Left colon (tissue), 2 donors: Measurements from ENCODE around the gene MTHFD1L. TPM values are rescaled to one million over a fixed set of nuclear protein-coding genes. Genes with fewer than 3 reads are reported as not detected.

Source experiments
- ATAC-seq: fragments of 200-7000 bp; cut with Tn5 transposase; one replicate; pipeline ENCODE4 v1.9.1; 2020; ENCODE audit warnings: mild to moderate bottlenecking, moderate library complexity
- DNase-seq, 2 donors: peaks; one replicate each; pipeline ENCODE4 v3.0.0-alpha.2; 2020
- intact Hi-C, 2 donors: fragments of 100-400 bp; cut with DNase I in 1 of 2; cut with micrococcal nuclease in 1 of 2; formaldehyde crosslinking; loops; one replicate each; pipeline versions ENCODE4 v1.11.2 to v1.14.0; 2022; cut with DNase I, micrococcal nuclease
- total RNA-seq, 2 donors: library from RNA; stranded (reverse); fragmentation: NEBNext Ultra II Directional; extraction: Animal tissue kit (Norgen Biotek cat#: 25700); gene quantifications; one replicate each; pipeline ENCODE4 v1.2.1, GENCODE V29; 2021
- donor health status: DM: no; HTN: no; CAD: no.
- donor health status: DM: yes; HTN: yes; CAD: no.

Gene MTHFD1L
- total RNA-seq, 2 donors from 2014 or later = 5.1 to 10.9 TPM

DNA sequence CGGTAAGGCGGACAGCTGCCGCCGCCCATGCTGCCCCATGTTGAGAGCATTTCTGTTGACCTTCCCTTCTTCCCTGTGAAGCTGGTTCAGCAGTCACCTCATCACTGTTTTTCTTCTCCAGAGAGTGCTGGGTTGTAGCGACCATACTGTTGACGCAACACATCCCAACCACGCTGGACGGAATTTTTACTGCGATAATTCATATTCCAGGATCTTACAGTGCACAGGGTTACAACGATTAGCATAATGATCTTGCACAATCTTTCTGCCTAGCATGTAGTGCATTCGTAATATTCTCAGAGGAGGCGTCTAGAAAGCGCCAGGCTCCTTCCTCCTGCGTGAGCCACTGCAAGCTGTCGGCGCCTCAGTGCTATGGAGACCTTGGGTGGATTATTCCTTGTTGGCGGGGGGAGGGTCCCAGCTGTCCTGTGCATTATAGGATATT is 137.0 kb downstream of the MTHFD1L start:
- no peak for DNase-seq
- ATAC-seq = no peak
- intact Hi-C loops = no loop called here

DNA sequence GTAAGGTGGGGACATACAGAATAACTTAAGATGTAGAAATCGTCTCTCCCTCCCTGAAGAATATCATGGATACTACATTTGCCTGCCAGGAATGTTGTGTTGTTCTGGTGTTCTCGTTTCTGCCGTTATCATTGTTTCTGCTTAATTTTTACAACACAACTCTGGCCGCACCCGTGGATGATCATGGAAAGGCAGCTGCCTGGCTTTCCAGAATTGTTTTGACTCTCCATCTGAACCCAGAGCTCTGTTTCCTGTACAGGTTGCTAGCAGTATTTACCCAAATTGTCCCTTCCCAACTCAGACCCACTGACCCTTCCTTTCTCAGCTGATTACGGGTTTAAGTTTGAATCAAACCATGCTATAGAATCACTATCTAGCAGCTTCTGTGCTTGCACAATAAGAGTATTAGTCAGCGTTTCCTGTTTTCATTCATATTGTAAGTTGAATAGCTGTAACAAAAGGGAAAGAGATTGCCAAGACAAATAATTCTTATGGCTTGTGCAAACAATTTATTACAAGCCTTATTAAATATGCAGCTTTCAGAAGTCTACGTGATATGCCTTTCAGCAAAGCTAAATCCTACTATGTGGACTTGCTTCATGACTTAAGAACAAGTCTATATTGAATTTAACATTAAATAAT is 139.0 kb downstream of the MTHFD1L start:
- DNase-seq = no peak
- peak; percentile 88 for ATAC-seq
- intact Hi-C loops = no loop called here

DNA sequence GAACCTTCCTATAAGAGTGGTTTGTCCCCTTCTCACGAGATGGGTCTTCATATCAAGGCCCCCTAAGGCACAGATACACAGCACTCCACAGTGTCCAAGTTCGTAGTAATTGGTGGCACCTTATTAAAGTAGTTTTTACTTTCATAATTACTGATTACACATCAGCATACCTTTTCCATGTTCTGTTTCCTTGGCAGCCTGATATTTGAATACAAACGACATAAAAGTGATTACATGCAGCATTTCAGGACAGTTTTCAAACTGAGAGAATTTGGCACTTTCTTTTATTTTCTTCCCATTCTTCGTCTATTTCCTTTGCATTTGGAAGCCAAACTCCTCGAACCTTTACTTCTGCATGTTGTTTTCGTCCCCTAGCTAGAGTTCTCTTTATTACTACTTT is 139.7 kb downstream of the MTHFD1L start:
- no peak for DNase-seq
- ATAC-seq = no peak
- intact Hi-C loops = no loop called here

DNA sequence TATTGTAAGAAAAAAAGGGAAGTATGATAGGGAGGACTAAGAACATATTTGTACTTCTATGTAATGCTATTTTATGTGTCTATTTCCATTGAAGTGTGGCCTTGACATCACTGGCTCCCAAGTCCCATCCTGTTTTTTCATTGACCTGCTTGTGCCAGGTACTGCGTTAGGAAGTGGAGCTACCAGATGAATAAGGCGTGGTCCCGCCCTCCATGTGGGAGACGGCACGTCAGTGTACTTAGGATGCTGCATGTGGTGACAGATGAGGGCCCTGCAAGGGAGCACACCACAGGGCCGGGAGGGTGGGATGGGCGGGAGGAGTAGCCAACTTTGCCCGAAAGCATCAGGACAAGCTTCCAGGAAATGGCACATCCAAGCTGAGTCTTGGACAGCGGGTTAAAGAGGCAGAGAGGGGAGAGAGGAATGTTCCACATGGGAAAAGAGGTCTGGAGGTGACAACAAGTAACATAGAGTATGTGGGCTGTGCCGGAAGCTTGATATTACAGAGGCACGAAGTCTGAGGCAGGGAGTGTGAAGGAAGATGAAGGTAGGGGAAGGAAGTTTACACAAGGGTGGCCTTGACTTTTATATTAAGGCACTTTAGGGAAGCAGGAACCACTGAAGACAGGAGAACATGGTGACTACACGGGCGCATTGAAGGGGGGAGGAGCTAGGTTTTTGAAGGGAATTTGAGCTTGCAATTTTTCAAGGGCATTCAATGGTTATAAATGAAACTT is 140.6 kb downstream of the MTHFD1L start:
- intact Hi-C loops = no loop called here
- ATAC-seq (peak; percentile 38), DNase-seq (no peak)

DNA sequence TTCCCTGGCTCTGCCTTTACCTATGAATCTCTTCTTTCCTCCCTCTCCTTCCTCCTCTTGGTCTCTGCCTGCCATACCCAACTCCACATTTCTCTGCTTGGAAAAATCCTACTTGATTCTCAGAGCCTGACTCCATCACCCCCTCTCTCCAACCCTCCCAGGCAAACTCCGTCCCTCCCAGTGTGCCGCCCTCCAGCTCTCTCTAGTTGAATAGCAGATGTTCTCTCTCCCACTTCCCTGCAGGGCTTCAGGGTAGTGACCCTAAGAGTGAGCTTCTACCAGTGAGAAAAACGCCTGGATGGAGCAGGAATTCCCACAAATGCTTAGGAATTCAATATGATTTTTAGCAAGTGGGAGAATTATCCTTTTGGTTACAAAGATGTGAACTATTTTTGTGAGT is 141.6 kb downstream of the MTHFD1L start:
- DNase-seq (no peak), ATAC-seq (no peak)
- intact Hi-C loops = no loop called here

DNA sequence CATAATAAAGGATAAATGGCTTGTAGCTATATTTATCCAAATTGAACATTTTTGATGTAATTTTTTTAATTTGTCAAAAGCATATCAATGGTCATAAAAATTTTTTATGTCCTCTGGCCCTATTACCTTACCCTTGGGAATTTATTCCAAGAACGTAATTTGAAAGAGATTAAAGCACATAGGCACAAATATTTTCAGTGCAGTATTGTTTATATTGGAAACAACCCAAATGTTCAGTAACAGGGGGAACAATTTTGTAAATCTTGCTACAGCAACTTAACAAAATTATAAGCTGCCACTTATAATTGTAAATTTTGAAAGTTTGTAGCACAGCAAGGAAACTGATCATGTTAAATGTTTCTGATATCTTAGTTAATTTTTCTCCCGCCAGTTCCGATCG is 142.4 kb downstream of the MTHFD1L start:
- DNase-seq (no peak), ATAC-seq (no peak)
- intact Hi-C loops = no loop called here

DNA sequence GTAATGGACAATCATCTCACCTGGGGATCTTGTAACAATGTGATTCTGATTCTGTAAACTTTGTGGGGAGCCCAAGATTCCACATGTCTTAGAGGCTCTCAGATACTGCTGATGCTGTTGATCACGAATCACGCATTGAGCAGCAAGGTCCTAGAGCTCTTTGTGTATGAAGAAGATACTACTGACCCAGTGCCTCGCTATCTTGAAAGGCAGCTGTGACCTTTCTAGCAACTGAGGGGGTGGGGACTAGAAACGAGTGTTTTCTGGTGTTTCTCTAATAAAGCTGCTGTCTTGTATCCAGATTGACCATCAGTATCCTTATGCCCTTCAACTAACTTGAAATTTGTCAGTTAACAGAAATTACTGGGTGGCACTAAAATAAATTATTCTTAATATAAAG is 142.9 kb downstream of the MTHFD1L start:
- ATAC-seq = no peak
- intact Hi-C loops = no loop called here
- no peak for DNase-seq

DNA sequence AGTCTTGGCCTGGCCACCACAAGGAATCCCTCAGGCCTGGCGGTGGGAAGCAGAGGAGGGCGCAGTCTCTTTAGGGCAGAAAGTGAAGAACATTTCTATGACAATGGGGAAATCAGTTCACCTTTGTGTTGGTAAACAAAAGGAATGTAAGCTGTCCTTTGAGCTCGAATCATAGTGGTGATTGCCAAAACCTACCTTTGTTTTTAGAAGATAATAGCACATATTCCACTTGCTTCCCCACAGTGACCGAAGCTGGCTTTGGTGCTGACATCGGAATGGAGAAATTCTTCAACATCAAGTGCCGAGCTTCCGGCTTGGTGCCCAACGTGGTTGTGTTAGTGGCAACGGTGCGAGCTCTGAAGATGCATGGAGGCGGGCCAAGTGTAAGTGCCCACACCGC is 144.1 kb downstream of the MTHFD1L start:
- intact Hi-C loops = no loop called here
- DNase-seq = no peak
- no peak for ATAC-seq

DNA sequence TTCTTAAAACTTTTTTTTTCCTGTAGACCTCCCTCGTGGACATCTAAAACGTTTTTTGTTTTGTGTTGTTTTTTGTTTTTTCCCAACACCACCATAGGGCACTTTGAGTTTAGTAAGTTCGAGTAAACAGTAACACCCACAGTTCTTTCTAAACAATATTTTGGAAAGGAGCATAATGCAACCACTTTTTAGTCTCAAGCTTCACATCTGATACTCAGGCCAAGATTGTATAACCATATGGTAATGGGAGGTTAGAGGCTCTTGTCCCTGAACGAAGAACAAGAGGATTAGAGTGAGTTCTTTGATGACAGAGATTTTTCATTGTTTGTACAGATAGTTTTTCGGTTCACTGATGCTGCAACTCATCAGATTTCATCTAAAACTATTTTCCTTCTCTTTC is 144.6 kb downstream of the MTHFD1L start:
- intact Hi-C loops = loop anchor here (10.0 kb wide), 3 partner anchors 115 to 325 kb away; no protein-coding TSS in a partner anchor
- no peak for DNase-seq
- ATAC-seq = no peak

DNA sequence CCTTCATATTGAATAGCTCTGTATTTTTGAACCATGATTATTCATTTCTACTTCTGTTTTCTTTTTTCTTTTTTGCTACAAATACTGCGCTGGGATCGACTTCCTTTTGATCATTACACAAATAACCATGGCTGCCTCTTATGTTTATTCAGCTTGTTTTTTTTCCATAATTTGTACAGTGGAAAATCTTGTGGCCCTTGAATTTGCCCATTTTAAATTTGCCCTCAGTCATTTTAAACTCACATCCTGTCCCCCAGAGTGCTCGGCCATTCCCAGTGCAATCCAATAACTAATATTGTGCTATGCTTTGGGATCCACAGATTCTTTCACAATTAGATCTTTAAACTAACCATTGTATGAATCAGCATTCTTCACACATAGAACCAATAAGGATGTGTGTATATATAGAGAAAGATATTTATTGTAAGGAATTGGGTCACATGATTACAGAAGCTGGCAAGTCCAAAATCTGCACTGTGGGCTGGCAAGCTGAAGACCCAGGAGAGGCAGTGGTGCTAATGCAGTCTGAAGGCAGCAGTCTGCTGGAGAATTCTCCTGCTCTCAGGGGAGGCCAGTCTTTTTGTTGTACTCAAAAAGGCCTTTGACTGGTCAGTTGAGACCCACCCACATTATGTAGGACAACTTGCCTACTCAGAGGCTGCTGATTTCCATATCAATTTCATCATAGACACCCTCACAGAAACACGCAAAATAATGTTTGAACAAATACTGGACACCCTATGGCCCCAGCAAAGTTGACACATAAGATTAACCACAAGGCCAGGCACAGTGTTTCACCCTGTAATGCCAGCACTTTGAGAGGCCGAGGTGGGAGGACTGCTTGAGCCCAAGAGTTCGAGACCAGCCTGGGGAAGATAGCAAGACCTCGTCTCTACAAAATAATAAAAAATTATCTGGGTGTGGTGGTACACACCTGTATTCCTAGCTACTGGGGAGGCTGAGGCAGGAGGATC is 147.1 kb downstream of the MTHFD1L start:
- ATAC-seq = no peak
- intact Hi-C loops = loop anchor here (10.0 kb wide), 3 partner anchors 118 to 322 kb away; no protein-coding TSS in a partner anchor
- DNase-seq = no peak

DNA sequence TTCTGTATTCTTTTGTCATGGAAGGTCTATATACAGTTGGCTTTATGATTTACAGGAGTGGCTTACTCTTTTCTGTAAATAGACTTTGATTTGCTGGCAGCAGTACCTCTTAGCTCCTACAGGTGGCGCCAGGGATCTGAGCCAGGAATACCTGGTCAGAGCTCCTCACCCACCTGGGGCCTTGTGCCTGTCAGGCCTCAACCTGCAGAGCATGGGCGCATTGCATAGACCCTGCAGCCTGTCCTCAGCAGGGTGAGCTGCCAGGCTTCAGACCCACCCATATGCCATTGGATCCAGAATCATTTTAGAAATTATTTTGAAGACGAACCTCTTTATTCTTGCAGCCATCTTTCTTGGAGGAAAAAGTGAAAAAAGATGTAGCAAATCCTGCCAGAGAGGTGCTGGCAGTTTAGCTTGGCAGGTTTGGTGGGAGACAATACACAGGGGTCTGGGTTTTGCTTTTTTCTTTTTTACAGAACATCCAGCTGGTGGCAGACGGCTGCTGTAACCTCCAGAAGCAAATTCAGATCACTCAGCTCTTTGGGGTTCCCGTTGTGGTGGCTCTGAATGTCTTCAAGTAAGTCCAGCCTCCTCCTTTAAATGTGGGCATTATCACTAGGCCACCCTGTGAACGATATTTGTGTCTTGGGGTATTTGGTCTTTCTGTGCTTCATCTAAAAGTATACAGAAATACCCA is 149.1 kb downstream of the MTHFD1L start:
- intact Hi-C loops = loop anchor here (5.0 to 10.0 kb wide), 4 partner anchors 120 to 320 kb away; no protein-coding TSS in a partner anchor
- DNase-seq = peak; percentile 63 to 69
- ATAC-seq = peak; percentile 96

DNA sequence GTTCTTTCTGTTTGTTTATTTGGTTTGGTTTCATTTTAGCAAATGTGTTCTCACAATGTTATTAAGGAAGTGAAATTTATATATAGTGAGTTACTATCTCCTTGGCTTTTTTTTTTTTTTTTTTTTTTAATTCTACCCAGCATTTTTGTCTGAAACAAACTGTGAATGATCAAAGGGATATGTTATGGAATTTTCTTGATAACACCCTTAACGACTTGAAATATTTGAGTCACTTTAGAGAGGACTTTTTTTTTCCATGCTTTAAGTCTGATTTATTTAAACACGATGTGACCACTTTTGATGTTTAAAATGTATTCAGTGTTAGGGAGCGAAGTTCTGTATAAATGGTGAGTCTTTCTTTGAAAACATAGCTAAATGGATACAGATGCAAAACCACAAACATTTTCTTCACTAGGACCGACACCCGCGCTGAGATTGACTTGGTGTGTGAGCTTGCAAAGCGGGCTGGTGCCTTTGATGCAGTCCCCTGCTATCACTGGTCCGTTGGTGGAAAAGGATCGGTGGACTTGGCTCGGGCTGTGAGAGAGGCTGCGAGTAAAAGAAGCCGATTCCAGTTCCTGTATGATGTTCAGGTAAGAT is 149.7 kb downstream of the MTHFD1L start:
- intact Hi-C loops = loop anchor here (5.0 to 10.0 kb wide), 4 partner anchors 120 to 320 kb away; no protein-coding TSS in a partner anchor
- no peak for ATAC-seq

DNA sequence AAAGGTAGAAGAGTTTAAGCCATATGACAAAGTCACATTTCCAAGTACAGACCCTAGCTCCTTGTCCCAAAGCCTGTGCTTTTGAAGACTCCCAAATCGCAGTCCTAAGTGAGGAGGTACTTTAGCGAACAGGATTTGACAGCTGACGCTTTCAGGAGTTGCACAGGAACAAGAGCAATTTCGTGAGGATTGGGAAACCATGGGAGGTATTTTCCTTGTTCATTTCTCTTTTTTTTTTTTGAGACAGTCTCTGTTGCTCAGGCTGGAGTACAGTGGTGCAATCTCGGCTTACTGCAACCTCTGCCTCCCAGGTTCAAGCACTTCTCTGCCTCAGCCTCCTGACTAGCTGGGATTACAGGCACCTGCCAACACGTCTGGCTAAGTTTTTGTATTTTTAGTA is 150.6 kb downstream of the MTHFD1L start:
- intact Hi-C loops = loop anchor here (5.0 to 10.0 kb wide), 4 partner anchors 121 to 319 kb away; no protein-coding TSS in a partner anchor
- DNase-seq (no peak), ATAC-seq (no peak)

More for the DNA sequence above, 149.7 kb downstream of the MTHFD1L start:
- DNase-seq = no peak

DNA sequence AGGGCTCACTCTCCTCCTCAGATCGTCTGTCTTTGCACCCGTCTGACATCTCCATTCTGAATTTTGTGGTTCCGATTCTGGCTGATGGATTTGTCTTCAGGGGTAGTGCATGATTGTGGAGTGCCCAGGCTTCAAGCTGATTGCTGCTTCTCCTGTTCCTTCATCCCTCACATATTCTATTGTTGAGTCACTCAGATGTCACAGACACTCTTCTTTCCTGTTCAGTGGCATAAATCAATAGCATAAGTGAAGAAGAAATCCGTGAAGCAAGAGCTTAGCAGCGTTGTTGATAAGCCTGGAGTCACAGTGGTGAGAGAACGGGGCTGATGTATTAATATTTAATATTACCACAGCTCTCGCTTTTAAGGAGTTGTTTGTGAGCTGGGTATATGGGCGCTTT is 152.5 kb downstream of the MTHFD1L start:
- ATAC-seq (no peak), DNase-seq (no peak)
- intact Hi-C loops = loop anchor here (5.0 to 10.0 kb wide), 4 partner anchors 123 to 317 kb away; no protein-coding TSS in a partner anchor

DNA sequence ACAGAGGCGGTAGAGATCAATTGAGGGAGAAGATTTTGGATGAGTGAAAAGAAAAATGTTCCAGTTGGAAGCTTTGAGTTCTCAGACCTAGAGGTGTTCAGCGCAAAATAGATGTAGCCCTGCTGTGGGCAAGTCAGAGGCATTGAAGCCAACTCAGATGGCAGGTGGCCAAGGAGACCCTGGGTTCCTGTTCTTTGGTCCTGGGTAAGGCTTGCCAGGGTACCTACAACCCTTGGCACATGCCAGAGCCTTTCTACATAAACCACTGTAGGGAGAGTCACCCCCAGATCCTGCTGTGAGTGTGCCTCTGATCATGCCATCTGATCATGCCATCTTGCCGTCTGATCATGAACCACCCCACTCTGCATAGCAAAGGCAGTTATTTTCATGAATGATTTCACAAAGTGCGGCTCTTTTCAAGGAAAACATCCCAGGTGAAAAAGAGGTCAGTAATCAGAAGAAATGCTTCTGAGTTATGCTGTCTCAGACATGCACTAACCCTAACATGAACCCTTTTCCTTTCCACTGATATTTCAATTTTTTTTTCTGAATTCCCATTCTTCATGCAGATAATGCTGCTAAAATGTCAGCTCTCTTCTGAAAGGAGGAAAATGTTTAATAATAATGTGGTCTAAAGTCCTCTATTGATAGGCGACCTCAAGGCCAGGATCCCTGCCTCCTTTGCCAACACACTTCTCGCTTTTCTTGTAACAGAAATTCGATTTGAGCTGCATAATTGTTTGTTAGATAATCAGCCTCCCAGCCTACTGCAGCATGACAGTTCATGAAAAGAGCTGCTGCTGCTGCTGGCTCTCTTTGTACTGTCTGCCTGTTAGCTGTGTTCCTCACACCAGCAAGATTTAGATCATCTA is 153.6 kb downstream of the MTHFD1L start:
- DNase-seq = no peak
- intact Hi-C loops = loop anchor here (5.0 to 10.0 kb wide), 4 partner anchors 124 to 316 kb away; no protein-coding TSS in a partner anchor
- ATAC-seq = no peak

DNA sequence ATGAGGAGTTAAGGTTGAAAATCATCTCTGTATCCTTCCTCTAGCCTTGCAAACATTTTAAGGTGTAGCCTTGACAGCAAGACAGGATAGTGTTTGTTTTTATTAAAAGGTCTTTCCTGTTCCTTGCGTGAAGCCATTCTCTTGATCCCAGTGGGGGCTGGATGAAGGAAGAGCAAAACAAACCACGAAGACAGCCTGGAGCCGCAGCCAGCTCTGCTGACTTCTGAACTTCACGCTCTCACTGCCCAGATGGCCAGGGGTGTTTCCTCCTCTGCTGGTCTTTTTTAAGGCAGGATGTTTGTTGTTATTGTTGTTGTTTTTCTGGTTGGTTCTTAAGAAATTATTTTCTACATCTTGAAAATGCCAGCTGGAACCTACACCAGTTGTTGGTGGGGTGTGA is 156.4 kb downstream of the MTHFD1L start:
- no peak for DNase-seq
- intact Hi-C loops = no loop called here
- ATAC-seq = no peak

DNA sequence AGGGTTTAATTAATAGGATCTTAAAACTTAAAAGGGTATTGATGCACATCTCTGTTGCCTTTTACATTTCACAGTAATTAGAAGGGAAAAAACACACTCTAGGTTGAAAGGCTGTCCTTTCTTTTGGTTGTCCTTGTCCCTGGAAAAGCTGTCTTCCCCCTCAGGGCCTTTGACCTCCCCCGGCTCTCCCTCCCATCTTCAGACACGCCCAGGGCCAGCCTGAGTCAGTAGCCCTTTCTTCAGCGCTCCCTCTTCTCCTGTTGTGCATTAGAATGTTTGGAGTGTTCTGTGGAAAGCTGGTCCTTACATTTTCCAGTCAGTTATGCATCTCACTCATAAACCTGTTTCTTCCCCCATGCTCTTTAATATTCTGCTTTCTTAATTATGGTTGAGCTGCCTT is 157.0 kb downstream of the MTHFD1L start:
- no peak for ATAC-seq
- intact Hi-C loops = no loop called here
- DNase-seq = no peak
